Activated CD8-positive, alpha-beta memory T cell treated with anti-CD3 and anti-CD28 coated beads, Interleukin-2, amount 50 U/mL, for 48 hours (primary cell): ENCODE data around the gene SERINC5.
A peak's percentile ranks its signal among the peaks of the same experiment; 100 is the strongest.
"Not testable (repeated sequence)": the region's sequence is repeated elsewhere in the genome, so short reads cannot be mapped to it uniquely, and the experiment has no call there.

Source experiments
- DNase-seq: peaks from one replicate; pipeline ENCODE4 v3.0.0-alpha.2; 2020

Gene SERINC5

DNA sequence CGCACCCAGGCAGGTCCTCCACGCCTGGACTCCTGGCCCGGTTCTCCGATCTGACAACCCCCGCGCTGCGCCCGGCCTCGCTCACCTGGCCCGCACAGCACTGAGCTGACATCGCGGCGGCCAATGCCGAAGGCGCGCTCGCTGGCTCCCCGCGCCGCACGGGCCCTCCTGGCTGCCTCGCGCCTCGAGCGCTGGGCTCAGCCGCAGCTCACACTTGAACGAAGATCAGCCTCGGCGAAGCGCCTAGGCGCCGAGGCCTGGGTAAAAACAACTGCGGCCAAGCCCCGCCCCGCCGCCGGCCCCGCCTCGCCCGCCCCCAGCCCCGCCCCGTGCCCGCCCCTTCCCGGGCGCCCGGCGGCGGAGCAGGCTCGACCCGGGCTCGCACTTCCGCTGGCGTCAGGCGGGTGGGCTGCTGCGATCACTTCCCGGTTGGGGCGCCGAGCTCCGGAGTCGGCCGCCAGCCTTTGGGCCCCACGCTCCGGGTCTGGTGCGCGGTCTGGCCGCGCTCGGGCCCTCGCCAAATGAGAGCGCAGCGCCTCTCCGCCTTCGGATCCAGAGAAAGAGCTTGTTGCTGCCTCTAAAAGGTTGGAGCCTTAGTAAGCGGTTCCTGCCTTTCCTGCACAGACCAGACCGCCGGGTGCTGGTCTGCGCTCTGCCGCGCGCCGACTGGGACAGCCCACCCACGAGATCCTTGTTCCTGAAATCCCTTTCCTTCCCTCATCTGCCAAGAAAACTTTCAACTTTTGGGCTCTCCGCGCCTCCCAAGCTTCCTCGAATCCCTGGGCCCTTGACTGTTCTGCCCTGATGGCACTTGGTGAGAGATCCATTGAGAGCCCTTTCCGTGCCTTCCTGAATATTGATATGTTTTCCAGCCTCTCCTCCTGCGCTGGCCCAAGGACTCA is at the start of gene SERINC5:
TSS of gene SERINC5 (minus strand) at position 238 of the 902 bp plus-strand sequence. CDS start at position 112, 126 bp downstream.
- DNase-seq, result peak; percentile 92

DNA sequence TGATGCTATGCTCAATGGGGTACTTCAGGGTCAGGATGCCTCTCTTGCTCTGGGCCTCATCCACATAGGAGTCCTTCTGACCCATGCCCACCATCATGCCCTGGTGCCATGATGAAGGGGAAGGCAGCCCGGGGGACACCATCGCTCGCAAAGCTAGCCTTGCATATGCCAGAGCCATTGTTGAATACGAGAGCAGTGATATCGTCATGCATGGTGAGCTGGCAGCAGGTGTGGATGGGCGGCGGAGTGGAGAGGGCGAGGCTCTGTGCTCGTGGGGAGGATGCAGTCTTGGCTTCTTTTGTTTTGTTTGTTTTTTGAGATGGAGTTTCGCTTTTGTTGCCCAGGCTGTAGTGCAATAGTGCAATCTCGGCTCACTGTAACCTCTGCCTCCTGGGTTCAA is 46.8 kb upstream of the SERINC5 start:
- no peak for DNase-seq

GRCh38 chr5:80301342-80301741 is 45.5 kb upstream of the SERINC5 start:
- not testable (repeated sequence) for DNase-seq

DNA sequence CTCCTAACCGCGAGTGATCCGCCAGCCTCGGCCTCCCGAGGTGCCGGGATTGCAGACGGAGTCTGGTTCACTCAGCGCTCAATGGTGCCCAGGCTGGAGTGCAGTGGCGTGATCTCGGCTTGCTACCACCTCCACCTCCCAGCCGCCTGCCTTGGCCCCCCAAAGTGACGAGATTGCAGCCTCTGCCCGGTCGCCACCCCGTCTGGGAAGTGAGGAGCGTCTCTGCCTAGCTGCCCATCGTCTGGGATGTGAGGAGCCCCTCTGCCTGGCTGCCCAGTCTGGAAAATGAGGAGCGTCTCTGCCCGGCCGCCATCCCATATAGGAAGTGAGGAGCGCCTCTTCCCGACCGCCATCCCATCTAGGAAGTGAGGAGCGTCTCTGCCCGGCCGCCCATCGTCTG is 44.9 kb upstream of the SERINC5 start:
- DNase-seq, result not testable (repeated sequence)

DNA sequence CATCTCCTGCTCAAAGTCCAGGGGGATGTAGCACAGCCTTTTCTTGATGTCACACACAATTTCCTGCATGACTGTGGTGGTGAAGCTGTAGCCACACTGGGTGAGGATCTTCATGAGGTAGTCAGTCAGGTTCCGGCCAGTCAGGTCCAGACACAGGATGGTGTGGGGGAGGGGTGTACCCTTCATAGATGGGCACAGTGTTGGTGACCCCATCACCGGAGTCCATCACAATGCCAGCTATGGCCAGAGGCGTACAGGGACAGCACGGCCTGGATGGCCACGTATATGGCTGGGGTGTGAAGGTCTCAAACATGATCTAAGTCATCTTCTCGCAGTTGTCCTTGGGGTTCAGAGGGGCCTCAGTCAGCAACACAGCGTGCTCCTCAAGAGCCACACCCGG is 44.3 kb upstream of the SERINC5 start:
- DNase-seq, result no peak

- DNase-seq, result no peak
These were observed 43.8 kb upstream of the SERINC5 start for GRCh38 chr5:80299601-80300000.

DNA sequence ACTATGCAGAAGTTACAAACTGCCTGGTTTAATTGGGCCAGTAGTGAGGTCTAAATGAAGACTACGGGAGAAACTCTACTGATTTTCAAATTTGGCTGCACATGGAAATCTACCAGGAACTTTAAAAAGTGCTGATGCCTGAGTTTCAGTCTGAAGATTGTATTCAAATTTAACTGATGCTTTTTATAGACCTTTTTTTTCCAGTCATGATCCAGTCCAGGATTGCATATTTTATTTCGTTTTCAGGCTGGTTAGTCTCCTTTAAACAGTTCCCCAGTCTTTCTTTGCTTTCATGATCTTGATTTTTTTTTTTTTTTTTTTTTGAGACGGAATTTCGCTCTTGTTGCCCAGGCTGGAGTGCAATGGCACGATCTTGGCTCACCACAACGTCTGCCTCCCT is 40.3 kb upstream of the SERINC5 start:
- DNase-seq, result no peak

DNA sequence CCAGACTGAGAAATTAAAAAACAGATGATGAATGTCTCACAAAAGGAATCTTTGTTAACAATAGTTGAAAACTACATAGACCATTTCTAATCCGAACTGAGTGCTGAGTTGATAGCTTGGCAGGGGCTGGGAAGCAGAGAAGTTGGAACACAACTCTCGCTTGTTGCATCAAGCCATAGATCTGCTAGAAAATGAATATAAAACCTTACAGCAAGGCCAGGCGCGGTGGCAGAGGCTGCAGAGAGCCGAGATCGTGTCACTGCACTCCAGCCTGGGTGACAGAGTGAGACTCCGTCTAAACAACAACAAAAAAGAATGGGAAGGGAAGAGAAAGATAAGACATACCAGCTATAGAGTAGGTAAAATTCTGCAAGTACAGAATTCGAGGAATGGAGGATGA is 35.9 kb upstream of the SERINC5 start:
- DNase-seq, result peak; percentile 22

DNA sequence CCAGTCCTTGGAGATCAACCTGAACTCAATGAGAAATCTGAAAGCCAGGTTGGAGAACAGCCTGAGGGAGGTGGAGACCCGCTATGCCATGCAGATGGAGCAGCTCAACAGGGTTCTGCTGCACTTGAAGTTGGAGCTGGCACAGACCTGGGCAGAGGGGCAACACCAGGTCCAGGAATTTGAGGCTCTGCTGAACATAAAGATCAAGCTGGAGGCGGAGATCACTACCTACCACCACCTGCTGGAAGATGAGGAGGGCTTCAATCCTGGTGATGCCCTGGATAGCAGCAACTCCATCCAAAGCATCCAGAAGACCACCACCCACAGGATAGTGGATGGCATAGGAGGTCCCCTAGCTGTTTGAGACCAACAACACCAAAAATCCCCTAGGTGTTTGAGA is 33.5 kb upstream of the SERINC5 start:
- DNase-seq, result peak; percentile 23

DNA sequence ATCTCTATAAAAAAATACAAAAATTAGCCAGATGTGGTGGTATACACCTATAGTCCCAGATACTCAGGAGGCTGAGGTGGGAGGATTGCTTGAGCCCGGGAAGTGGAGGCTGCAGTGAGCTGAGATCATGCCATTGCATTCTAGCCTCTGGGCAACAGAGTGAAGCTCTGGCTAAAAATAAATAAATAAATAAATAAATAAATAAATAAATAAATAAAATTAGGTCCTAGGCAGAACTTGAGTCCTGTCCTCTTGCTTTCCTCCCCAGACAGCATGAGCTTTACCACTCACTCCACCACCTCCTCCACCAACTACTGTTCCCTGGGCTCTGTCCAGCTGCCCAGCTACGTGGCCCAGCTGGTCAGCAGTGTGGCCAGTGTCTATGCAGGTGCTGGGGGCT is 32.3 kb upstream of the SERINC5 start:
- DNase-seq, result no peak

- DNase-seq, result no peak
These were observed 28.9 kb upstream of the SERINC5 start for GRCh38 chr5:80284720-80285119.

DNA sequence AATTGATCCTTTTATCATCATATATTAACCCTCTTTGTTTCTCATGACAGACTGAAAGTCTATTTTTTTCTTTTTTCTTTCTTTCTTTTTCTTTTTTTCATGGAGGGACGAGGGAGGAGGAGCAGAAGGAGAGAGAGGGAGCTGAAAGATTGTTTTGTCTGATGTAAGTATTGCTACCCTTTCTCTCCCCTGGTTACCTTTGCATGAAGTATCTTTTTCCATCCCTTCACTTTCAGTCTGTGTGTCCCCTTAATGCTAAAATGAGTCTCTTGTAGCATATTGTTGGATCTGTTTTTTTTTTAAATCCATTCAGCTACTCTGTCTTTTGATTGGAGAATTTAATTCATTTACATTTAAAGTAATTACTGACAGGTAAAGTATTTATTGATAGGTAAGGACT is 27.5 kb upstream of the SERINC5 start:
- no peak for DNase-seq

DNA sequence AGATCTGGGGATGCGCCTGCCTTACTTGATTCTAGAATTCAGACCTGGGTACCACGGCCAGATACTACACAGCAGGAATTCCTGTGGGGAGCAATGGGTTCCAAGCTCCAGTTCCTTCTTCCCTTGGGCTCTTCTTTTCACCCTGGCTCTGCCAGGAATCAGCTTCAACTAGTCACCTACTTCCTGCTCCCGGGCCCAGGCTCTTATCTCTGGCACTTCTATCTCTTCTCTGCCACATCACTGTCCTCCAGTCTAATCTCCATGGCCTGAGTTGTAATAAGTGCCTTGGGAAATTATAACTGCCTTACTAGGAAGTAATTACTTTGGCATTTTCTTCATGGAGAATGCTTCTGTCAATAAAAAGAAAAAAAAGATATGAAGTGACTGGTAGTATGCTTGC is 26.2 kb upstream of the SERINC5 start:
- DNase-seq, result no peak

DNA sequence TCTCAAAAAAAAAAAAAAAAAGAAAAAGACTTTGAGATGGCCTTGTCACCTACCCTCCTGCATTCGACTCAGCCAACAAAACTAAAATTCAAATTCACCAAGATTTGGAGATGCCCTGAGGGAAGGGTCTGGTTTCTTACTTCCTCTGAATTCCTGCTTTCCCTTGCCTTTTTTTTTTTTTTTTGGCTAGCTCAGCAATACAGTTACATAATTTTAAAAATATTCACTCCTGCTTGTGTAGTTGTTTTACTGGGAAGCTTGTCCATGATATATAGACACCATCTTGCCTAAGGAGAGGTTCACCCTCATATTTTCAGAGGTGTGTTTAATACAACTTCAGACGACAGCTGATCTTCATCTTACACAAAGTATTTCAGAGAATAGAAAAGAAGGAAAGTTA is 21.3 kb upstream of the SERINC5 start:
- no peak for DNase-seq

GRCh38 chr5:80276186-80276585 is 20.3 kb upstream of the SERINC5 start:
- DNase-seq, result no peak

DNA sequence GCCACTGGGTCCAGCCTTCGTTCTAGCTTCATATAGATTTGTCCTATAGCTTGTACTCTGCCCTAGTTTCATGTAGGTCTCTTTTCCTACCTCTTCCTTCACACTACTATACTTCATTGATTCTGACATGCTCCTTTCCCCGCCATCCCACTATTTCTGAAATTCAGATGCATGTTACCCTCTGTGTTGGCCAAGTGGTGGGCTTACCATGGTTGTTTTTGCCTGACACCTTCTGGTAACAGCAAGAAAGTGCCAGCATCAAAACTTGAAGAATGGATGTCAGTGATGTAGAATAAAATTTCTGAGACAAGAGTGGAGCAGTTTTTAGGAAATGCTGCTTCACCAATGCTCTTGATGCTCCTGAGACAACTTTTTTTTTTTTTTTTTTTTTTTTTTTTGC is 19.5 kb upstream of the SERINC5 start:
- DNase-seq, result no peak

GRCh38 chr5:80270543-80270942 is 14.7 kb upstream of the SERINC5 start:
- DNase-seq, result not testable (repeated sequence)

DNA sequence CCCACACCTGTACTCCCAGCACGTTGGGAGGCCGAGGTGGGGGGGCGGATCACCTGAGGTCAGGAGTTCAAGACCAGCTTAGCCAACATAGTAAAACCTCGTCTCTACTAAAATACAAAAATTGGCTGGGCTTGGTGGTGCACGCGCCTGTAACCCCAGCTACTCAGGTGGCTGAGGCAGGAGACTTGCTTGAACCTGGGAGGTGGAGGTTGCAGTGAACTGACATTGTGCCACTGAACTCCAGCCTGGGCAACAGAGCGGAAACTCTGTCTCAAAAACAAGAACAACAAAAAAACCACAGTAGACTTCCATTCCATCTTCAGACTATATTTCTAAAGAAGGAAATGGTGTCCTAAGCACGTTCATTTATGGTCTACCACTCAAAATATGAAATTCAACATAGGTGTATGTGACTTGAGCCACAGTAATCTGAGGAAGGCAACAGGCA is 14.2 kb upstream of the SERINC5 start:
- DNase-seq, result no peak

DNA sequence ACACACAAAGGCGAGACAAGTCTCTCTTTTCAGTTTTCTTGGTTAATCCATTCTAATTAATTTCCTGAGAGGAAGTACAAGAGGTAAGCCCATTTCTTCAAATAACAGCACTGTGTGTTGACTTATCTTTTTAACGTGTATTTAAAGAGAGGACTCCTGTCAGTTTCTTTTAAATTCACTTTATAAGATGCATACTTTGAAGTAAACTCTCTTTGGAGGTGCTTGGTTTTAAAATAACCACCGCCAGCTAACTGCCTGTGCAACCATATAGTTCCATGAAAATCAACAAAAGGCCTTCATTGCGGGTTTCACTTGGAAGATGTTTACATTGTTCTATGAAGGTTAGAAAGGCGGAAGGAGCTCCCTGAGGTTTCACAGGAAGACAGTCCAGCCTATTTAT is 13.1 kb upstream of the SERINC5 start:
- no peak for DNase-seq

GRCh38 chr5:80266566-80266965 is 10.7 kb upstream of the SERINC5 start:
- no peak for DNase-seq

GRCh38 chr5:80260461-80260860 is 4.6 kb upstream of the SERINC5 start:
- DNase-seq, result no peak

DNA sequence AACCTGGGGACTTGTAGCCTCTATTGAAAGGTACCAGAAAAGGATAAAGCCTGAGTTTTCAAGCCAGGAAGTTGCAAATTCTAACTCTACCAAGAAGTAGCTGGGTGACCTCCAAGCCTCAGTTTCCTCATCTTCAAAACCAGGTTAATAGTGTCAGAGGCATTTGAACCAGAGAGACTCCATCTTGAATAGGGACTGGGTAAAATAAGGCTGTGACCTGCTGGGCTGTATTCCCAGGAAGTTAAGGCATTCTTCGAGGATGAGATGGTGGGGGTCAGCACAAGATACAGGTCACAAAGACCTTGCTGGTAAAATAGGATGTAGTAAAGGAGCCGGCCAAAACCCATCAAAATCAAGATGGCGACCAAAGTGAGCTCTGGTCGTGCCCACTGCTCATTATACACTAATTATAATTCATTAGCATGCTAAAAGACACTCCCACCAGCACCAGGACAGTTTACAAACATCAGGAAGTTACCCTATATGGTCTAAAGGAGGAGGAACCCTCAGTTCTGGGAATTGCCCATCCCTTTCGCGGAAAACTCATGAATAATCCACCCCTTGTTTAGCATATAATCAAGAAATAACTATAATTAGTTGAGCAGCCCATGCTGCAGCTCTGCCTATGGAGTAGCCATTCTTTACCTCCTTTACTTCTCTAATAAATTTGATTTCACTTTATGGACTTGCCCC is 3.8 kb upstream of the SERINC5 start:
- DNase-seq, result no peak

DNA sequence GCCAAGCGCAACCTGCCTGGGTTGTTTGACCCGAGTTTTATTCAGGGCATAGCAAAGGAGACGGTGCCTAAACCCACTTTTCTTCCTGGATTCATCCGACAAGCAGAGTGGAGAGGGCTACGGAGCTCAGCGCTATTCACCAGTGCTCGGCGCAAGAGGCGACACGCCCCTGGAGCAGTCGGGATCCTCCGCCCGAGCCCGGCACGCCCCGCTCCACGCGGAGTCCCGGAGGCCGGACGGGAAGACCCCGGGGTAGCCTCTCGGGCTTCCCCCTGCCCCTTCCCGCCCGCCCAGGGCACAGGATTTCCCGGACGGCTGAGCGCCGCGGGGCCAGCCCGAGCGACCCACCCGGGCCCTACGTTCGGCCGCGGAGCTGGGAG is 427 bp downstream of the SERINC5 start:
- DNase-seq, result peak; percentile 79

DNA sequence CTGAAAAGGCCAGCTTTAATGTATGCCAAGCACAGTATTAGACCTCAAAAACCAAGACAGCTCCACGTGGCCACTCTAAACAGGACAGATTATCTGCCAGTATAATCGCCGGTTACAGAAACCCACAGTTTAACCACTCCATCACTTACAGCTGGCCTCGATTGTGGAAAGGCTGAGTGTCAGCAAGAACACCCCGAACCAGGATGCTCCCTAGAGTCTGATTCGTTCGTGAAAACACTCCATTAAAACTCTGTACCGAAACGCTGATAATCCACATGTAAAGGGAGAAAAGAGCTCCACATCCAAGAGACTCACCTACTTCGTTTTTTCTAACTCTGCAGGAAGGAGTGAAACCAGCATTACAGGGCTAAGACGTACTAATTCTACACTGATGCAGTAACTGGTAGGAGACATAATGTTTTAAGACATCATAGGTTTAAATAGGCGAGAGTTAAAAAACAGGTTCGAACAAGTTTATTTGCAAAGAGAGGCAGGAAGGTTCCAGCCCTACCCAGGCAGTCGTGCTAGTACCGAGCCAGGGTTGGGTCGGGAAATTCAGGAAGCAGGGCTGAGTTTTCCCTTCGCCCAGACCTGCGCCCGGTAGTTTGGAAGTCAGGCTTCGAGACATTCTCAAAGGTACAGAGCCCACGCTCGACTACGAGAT is 949 bp downstream of the SERINC5 start:
- DNase-seq, result no peak
